Right lobe of liver (tissue), 4 donors: Measurements from ENCODE around the gene ZFPM1.

ENCODE experiments used
- POLR2A ChIP-seq: fragments of 450-650 bp; IDR thresholded peaks from one replicate; pipeline ENCODE4 v1.6.1; 2017; ENCODE audit warnings: antibody characterized with exemption, mild to moderate bottlenecking
- TF ChIP-seq, protein P1 (sequence below), 4 donors: fragments of 200-600 bp in 3 of 4; fragments of 450-650 bp in 1 of 4; IDR thresholded peaks; one replicate each; pipeline versions ENCODE4 v1.5.1 to v1.8.0; 2016 to 2022; ENCODE audit warnings: antibody characterized with exemption in 4 of 4, mild to moderate bottlenecking in 2 of 4
- donor health status: DM: no; HTN: no; CAD: no.
- donor health status: DM: no; HTN: no; CAD: no.
- donor health status: DM: no; HTN: yes; CAD: no.

- TF ChIP-seq, protein P1, sequence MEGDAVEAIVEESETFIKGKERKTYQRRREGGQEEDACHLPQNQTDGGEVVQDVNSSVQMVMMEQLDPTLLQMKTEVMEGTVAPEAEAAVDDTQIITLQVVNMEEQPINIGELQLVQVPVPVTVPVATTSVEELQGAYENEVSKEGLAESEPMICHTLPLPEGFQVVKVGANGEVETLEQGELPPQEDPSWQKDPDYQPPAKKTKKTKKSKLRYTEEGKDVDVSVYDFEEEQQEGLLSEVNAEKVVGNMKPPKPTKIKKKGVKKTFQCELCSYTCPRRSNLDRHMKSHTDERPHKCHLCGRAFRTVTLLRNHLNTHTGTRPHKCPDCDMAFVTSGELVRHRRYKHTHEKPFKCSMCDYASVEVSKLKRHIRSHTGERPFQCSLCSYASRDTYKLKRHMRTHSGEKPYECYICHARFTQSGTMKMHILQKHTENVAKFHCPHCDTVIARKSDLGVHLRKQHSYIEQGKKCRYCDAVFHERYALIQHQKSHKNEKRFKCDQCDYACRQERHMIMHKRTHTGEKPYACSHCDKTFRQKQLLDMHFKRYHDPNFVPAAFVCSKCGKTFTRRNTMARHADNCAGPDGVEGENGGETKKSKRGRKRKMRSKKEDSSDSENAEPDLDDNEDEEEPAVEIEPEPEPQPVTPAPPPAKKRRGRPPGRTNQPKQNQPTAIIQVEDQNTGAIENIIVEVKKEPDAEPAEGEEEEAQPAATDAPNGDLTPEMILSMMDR (IDR thresholded peaks at IDR 0.05), result no peak
- no peak for TF ChIP-seq POLR2A
Observed at GRCh38 chr16:88504489-88505404, 51.7 kb downstream of the ZFPM1 start.
